GM20000 (cell line): ENCODE measurements around the gene KCNH5.

Experiments used
- DNase-seq: peaks from one replicate; pipeline ENCODE4 v3.0.0; 2012; ENCODE audit warnings: low spot score
- CTCF ChIP-seq: IDR thresholded peaks from 2 replicates; pipeline ENCODE4 v1.5.1; 2012; ENCODE audit warnings: mild to moderate bottlenecking, control low read depth; ENCODE audit errors: extremely low read depth, missing control alignments

The KCNH5 gene

GRCh38 chr14:62954165-62954564 is 91.1 kb downstream of the KCNH5 start:
- no peak for DNase-seq
- no peak for TF ChIP-seq CTCF

DNA sequence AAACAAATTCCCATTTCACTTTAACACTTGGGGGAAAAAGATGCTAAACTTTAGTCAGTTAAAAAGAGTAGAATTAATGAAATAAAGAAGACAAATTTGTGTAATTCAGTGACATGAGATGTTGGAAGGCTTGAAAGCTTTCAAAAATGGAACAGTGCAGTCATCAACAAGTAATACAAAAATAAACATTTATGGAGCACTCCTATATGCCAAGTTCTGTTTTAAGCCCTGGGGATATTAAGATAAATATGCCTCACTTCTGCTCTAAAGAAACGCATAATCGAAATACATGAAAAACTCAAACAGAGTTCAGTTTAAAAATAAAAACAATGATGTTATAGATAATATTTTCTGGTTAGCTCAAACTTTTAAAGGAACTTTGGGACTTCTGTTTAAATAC is 93.0 kb downstream of the KCNH5 start:
- TF ChIP-seq CTCF, result no peak
- DNase-seq, result no peak

DNA sequence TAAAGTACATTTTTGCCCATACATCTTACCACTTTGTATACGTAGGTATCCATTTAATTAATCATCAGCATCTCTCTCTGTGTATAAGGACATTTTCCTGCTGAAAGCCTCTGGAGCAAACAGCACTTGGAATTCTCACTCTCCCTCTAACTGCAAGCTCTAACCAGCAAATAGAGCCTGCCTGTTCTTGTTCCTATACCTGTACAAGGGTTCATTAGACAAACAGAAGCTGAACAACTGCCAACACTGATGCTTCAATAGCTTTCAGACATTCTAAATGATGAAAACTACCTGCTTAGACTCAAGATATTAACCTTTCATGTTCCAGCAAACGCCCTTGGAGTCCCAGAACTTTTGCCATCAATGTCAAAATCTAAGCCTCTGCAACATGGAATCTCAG is 98.0 kb downstream of the KCNH5 start:
- TF ChIP-seq CTCF, result no peak
- no peak for DNase-seq

GRCh38 chr14:62946221-62946620 is 99.0 kb downstream of the KCNH5 start:
- DNase-seq, result no peak
- TF ChIP-seq CTCF, result no peak

- no peak for TF ChIP-seq CTCF
- no peak for DNase-seq
Measured at GRCh38 chr14:62943202-62943601, 102.1 kb downstream of the KCNH5 start.

DNA sequence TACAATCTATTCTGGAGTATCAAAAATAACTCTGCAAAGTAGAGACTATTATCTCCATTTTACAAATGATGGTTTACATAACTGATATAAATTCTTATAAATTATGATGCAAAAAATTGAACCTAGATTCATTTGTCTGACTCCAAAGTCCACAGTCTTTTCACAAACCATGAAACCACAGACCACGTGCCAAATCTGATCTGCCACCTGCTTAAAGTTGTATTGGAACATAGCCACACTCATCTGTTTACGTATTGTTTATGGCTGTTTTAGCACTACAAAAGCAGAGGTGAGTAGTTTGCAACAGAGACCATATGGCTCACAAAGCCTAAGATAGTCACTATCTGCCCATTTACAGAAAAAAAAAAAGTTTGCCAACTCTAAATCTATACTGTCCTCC is 105.3 kb downstream of the KCNH5 start:
- DNase-seq, result no peak
- TF ChIP-seq CTCF, result no peak

- DNase-seq, result no peak
- TF ChIP-seq CTCF, result no peak
Measured at GRCh38 chr14:62938778-62939177, 106.5 kb downstream of the KCNH5 start.
